ENCODE measurements around the gene TMEM54.

The TMEM54 gene

GRCh38 chr1:32864375-32865019 is 36.7 kb downstream of the TMEM54 start:
- no peak for DNase-seq (ENCODE audit: low spot score)

GRCh38 chr1:32863881-32864245 is 37.3 kb downstream of the TMEM54 start:
- no peak for DNase-seq (ENCODE audit: low spot score)

GRCh38 chr1:32863218-32863880 is 37.8 kb downstream of the TMEM54 start:
- DNase-seq (ENCODE audit: low spot score): no peak

GRCh38 chr1:32861904-32862695 is 39.1 kb downstream of the TMEM54 start:
- no peak for DNase-seq (ENCODE audit: low spot score)

GRCh38 chr1:32860566-32860965 is 40.6 kb downstream of the TMEM54 start:
- no peak for DNase-seq (ENCODE audit: low spot score)

GRCh38 chr1:32859915-32860314 is 41.3 kb downstream of the TMEM54 start:
- DNase-seq (ENCODE audit: low spot score): no peak

GRCh38 chr1:32858791-32859190 is 42.4 kb downstream of the TMEM54 start:
- DNase-seq (ENCODE audit: low spot score): no peak

GRCh38 chr1:32858136-32858535 is 43.1 kb downstream of the TMEM54 start:
- DNase-seq (ENCODE audit: low spot score): no peak

- no peak for DNase-seq (ENCODE audit: low spot score)
Measured at GRCh38 chr1:32855861-32856617, 45.1 kb downstream of the TMEM54 start.

- no peak for DNase-seq (ENCODE audit: low spot score)
Measured at GRCh38 chr1:32848354-32849063, 52.7 kb downstream of the TMEM54 start.

Measured in CD4-positive, alpha-beta T cell treated with Interleukin-2 at 100 ng/mL for 4 hours (primary cell).